Measurements from ENCODE around the gene EFHB.
A peak's percentile ranks its signal among the peaks of the same experiment; 100 is the strongest.

EFHB gene

GRCh38 chr3:19945969-19946831 lies 12.2 kb upstream of the EFHB start:
- no peak for TF ChIP-seq CTCF (IDR thresholded peaks at IDR 0.05)
- TF ChIP-seq ZFX (IDR thresholded peaks at IDR 0.05; ENCODE audit: borderline replicate concordance), result no peak

GRCh38 chr3:19945534-19945933 lies 11.5 kb upstream of the EFHB start:
- no peak for TF ChIP-seq ZFX (IDR thresholded peaks at IDR 0.05; ENCODE audit: borderline replicate concordance)
- no peak for TF ChIP-seq CTCF (IDR thresholded peaks at IDR 0.05)
- H3K27ac ChIP-seq, result peak overlapping the region; percentile 96

More at GRCh38 chr3:19945969-19946831, 12.2 kb upstream of the EFHB start:
- peak overlapping the region; percentile 96 for H3K27ac ChIP-seq

- no peak overlapping the region for H3K27ac ChIP-seq
- TF ChIP-seq CTCF (IDR thresholded peaks at IDR 0.05) (no peak), ZFX (IDR thresholded peaks at IDR 0.05; ENCODE audit: borderline replicate concordance) (no peak)
Observed at GRCh38 chr3:19940643-19941042, 6.6 kb upstream of the EFHB start.

GRCh38 chr3:19938295-19938627 lies 4.2 kb upstream of the EFHB start:
- TF ChIP-seq ZFX (IDR thresholded peaks at IDR 0.05; ENCODE audit: borderline replicate concordance) (no peak), CTCF (IDR thresholded peaks at IDR 0.05) (no peak)
- no peak overlapping the region for H3K27ac ChIP-seq

- H3K27ac ChIP-seq, result no peak overlapping the region
- TF ChIP-seq CTCF (IDR thresholded peaks at IDR 0.05) (no peak), ZFX (IDR thresholded peaks at IDR 0.05; ENCODE audit: borderline replicate concordance) (no peak)
Observed at GRCh38 chr3:19937459-19938294, 3.7 kb upstream of the EFHB start.

GRCh38 chr3:19932422-19932821 lies 1.6 kb downstream of the EFHB start:
- no peak for TF ChIP-seq CTCF (IDR thresholded peaks at IDR 0.05)
- TF ChIP-seq ZFX (IDR thresholded peaks at IDR 0.05; ENCODE audit: borderline replicate concordance), result no peak
- no peak overlapping the region for H3K27ac ChIP-seq

GRCh38 chr3:19931767-19932188 lies 2.2 kb downstream of the EFHB start:
- TF ChIP-seq ZFX (IDR thresholded peaks at IDR 0.05; ENCODE audit: borderline replicate concordance) (no peak), CTCF (IDR thresholded peaks at IDR 0.05) (no peak)
- no peak overlapping the region for H3K27ac ChIP-seq

Measured in 22Rv1 (cell line).